ENCODE data around the gene DSCAML1. TPM values are rescaled to one million over a fixed set of nuclear protein-coding genes. Genes with fewer than 3 reads are reported as not detected.

Gene DSCAML1
- total RNA-seq, 1 experiment from 2014 or later = not detected

- TF ChIP-seq CTCF (IDR thresholded peaks at IDR 0.05 in 2 of 3, conservative IDR thresholded peaks at IDR 0.05 in 1 of 3; ENCODE audit: borderline replicate concordance in 1 of 3, insufficient read depth in 1 of 3, low read depth in 2 of 3, low read length in 2 of 3) (no peak), MAX (IDR thresholded peaks at IDR 0.05) (no peak), CEBPB (IDR thresholded peaks at IDR 0.05; ENCODE audit: low read depth) (no peak), JUND (IDR thresholded peaks at IDR 0.05) (no peak), SIN3A (IDR thresholded peaks at IDR 0.05; ENCODE audit: low read depth) (no peak), SP1 (IDR thresholded peaks at IDR 0.05; ENCODE audit: low read depth) (no peak), POLR2A (IDR thresholded peaks at IDR 0.05; ENCODE audit: borderline replicate concordance, extremely low read depth, insufficient read depth, insufficient read length) (no peak), POLR2AphosphoS5 (IDR thresholded peaks at IDR 0.05; ENCODE audit: low read depth, low read length) (no peak)
Observed at GRCh38 chr11:117478126-117478860, 318.7 kb downstream of the DSCAML1 start (continued).

- no TSS peak for BruUV-seq (replicated peaks)
- no peak for ATAC-seq
Observed at GRCh38 chr11:117477721-117478120, 319.3 kb downstream of the DSCAML1 start.

More at GRCh38 chr11:117477721-117478120, 319.3 kb downstream of the DSCAML1 start:
- ChIA-PET CTCF (no interaction called here), RAD21 (ENCODE audit: low non-redundant PET in 1 of 2, low total read pairs in 2 of 2, uncharacterized antibody in 2 of 2, unreplicated experiment in 2 of 2) (no interaction called here), POLR2A (no interaction called here)
- Histone ChIP-seq H2AFZ (ENCODE audit: low read depth, low read length, poor library complexity, severe bottlenecking) (no peak overlapping the region), H3K9me2 (ENCODE audit: insufficient read depth) (no peaks in the 10 kb centered on the region), H3K27me3 (ENCODE audit: insufficient read depth, low read length) (peaks cover 6% of the 10 kb centered on the region; the same call in 1 of the 2 replicates), H3K4me1 (ENCODE audit: control insufficient read depth in 1 of 2, insufficient read depth in 2 of 2, low read length in 2 of 2) (no peaks in the 10 kb centered on the region), H3K9ac (ENCODE audit: low read length) (no peak overlapping the region), H3K79me2 (ENCODE audit: insufficient read depth, low read length) (no peaks in the 10 kb centered on the region), H3K36me3 (ENCODE audit: control insufficient read depth in 1 of 2, insufficient read depth in 2 of 2, low read length in 2 of 2) (no peaks in the 10 kb centered on the region), H3K27ac (ENCODE audit: low read depth, low read length) (no peak overlapping the region), H4K20me1 (ENCODE audit: insufficient read depth) (no peaks in the 10 kb centered on the region), H3K4me3 (replicated peaks in 1 of 2; ENCODE audit: low read depth in 1 of 2, low read length in 2 of 2) (no peak overlapping the region), H3K9me3 (ENCODE audit: control insufficient read depth in 1 of 2, insufficient read depth in 1 of 2, low read depth in 1 of 2, low read length in 2 of 2) (no peaks in the 10 kb centered on the region), H3K4me2 (ENCODE audit: low read length) (no peak overlapping the region)
- DNase-seq (ENCODE audit: low read depth, low spot score) = no peak
- TF ChIP-seq MAX (IDR thresholded peaks at IDR 0.05) = no peak
- no peak for TF ChIP-seq RAD21 (IDR thresholded peaks at IDR 0.05; ENCODE audit: low read depth)
- intact Hi-C loops (cut with micrococcal nuclease) = no loop called here

Measured in HCT116 (cell line).